Heart left ventricle (tissue), 16 donors: ENCODE data around the gene LSM2. TPM values are rescaled to one million over a fixed set of nuclear protein-coding genes. Genes with fewer than 3 reads are reported as not detected.
"Not testable (repeated sequence)": the region's sequence is repeated elsewhere in the genome, so short reads cannot be mapped to it uniquely, and the experiment has no call there.

ENCODE experiments used
- ATAC-seq, 4 donors: fragments of 200-7000 bp; cut with Tn5 transposase; one replicate each; pipeline ENCODE4 v1.9.1; 2020 to 2022; ENCODE audit warnings: moderate library complexity in 4 of 4, mild to moderate bottlenecking in 3 of 4, moderate number of reproducible peaks in 1 of 4
- DNase-seq, 5 donors: peaks; one replicate each; pipeline ENCODE4 v3.0.0-alpha.2; 2020
- H3K27ac ChIP-seq, 12 donors: fragments of 200-600 bp; sonication (generic) in 4 of 12; one replicate each; pipeline versions ENCODE4 v1.5.0 to v1.8.0; 2016 to 2022; ENCODE audit warnings: mild to moderate bottlenecking in 2 of 12
- H3K27me3 ChIP-seq, 9 donors: fragments of 200-600 bp; sonication (generic) in 2 of 9; one replicate each; pipeline versions ENCODE4 v1.5.1 to v1.8.0; 2016 to 2022; ENCODE audit warnings: mild to moderate bottlenecking in 3 of 9
- H3K36me3 ChIP-seq, 9 donors: fragments of 200-600 bp; sonication (generic) in 2 of 9; one replicate each; pipeline versions ENCODE4 v1.5.0 to v1.8.0; 2018 to 2022; ENCODE audit warnings: mild to moderate bottlenecking in 2 of 9
- H3K4me1 ChIP-seq, 12 donors: fragments of 200-600 bp; sonication (generic) in 4 of 12; one replicate each; pipeline versions ENCODE4 v1.5.0 to v1.8.0; 2016 to 2022; ENCODE audit warnings: mild to moderate bottlenecking in 3 of 12
- H3K4me3 ChIP-seq, 12 donors: fragments of 200-600 bp; sonication (generic) in 4 of 12; one replicate each; pipeline versions ENCODE4 v1.5.0 to v1.8.0; 2017 to 2022; ENCODE audit warnings: mild to moderate bottlenecking in 9 of 12, moderate library complexity in 4 of 12
- H3K9me3 ChIP-seq, 12 donors: fragments of 200-600 bp; sonication (generic) in 4 of 12; one replicate each; pipeline versions ENCODE4 v1.5.0 to v1.8.0; 2016 to 2022; ENCODE audit warnings: mild to moderate bottlenecking in 1 of 12
- POLR2A ChIP-seq, 2 donors: fragments of 450-650 bp; IDR thresholded peaks; one replicate each; pipeline ENCODE4 v1.6.1; 2017; ENCODE audit warnings: antibody characterized with exemption in 2 of 2, mild to moderate bottlenecking in 2 of 2, moderate library complexity in 2 of 2
- WGBS, 4 donors: extraction: QIAGEN DNeasy Blood & Tissue Kit in 2 of 4; methylation state at CpG; one replicate each; pipeline versions ENCODE4 v1.1.5 to v1.1.7; 2013 to 2018; 5-methylcytosine and 5-hydroxymethylcytosine counted together
- intact Hi-C, 10 donors: fragments of 100-400 bp; cut with DNase I; formaldehyde crosslinking; loops; one replicate each; pipeline versions ENCODE4 v1.11.1 to v1.14.2; 2022
- polyA plus RNA-seq, 2 donors: library from polyadenylated mRNA; stranded (reverse); fragments of 200-250 nt; gene quantifications; one replicate each; pipeline ENCODE4 v1.2.3, GENCODE V29; 2013
- total RNA-seq, 9 donors: library from RNA; depleted of rRNA in 2 of 9; stranded (reverse); fragments of >200 nt in 2 of 9; fragmentation: NEBNext Ultra II Directional in 3 of 9; extraction: Animal tissue kit (Norgen Biotek cat#: 25700) in 3 of 9; gene quantifications; one replicate each; pipeline versions ENCODE4 v1.1.0 to v1.2.4, GENCODE V29; 2016 to 2023
- TF ChIP-seq, protein P1 (sequence below), 12 donors: fragments of 200-600 bp; sonication (generic) in 4 of 12; IDR thresholded peaks; one replicate each; pipeline versions ENCODE4 v1.5.0 to v1.8.0; 2018 to 2022; ENCODE audit warnings: antibody characterized with exemption in 12 of 12, mild to moderate bottlenecking in 5 of 12
- donor health status: ischemic (EF 13 %, LVEDD 7.1; RV severe dilation, severe dysfunction).
- donor health status: healthy with polysubstance abuse.
- donor health status: DM: no; HTN: yes; CAD: no.
- donor health status: DM: no; HTN: no; CAD: no.
- donor health status: ischemic (EF 25% LVEDD 6.9; RV normal size, moderate dysfunction).
- donor health status: ischemic (EF 25% LVEDD 5.7; RV mildly dilated, moderate dysfunction).
- donor health status: healthy.
- donor health status: DM: yes; HTN: yes; CAD: no.
- donor health status: ischemic (EF 35%, LVEDD 5.7; RV mildly dilated, moderate dysfunction).
- donor health status: nonischemic (EF 11% LVEDD 7.7; RV severe dilation, severe dysfunction).
- donor health status: DM: yes; HTN: yes; CAD: no.
- donor health status: PGD.
- donor health status: ischemic (EF 29% LVEDD 5.4; RV normal size, mild dysfunction).
- donor health status: nonischemic (EF 23%, LVEDD 6.1; RV moderate dilation, normal function).

Gene LSM2
- total and polyA plus RNA-seq, 11 donors = 22.9 to 64.7 (median 26.6) TPM

GRCh38 chr6:31794866-31795615 is 11.7 kb downstream of the LSM2 start:
- H3K27ac ChIP-seq = peak overlapping the region; percentile 87 to 99 (median 96)
- peak overlapping the region; percentile 67 to 98 (median 84) for H3K4me3 ChIP-seq
- peaks cover 0 to 46% (median 24%) of the 10 kb centered on the region in 9 donors for H3K36me3 ChIP-seq
- ATAC-seq (peak in 3 of 4 donors; percentile 8 to 42 (median 32)), DNase-seq (peak in 1 of 5 donors; percentile 51)
- TF ChIP-seq, protein P1, sequence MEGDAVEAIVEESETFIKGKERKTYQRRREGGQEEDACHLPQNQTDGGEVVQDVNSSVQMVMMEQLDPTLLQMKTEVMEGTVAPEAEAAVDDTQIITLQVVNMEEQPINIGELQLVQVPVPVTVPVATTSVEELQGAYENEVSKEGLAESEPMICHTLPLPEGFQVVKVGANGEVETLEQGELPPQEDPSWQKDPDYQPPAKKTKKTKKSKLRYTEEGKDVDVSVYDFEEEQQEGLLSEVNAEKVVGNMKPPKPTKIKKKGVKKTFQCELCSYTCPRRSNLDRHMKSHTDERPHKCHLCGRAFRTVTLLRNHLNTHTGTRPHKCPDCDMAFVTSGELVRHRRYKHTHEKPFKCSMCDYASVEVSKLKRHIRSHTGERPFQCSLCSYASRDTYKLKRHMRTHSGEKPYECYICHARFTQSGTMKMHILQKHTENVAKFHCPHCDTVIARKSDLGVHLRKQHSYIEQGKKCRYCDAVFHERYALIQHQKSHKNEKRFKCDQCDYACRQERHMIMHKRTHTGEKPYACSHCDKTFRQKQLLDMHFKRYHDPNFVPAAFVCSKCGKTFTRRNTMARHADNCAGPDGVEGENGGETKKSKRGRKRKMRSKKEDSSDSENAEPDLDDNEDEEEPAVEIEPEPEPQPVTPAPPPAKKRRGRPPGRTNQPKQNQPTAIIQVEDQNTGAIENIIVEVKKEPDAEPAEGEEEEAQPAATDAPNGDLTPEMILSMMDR (IDR thresholded peaks at IDR 0.05) = no peak
- TF ChIP-seq POLR2A (IDR thresholded peaks at IDR 0.05) = no peak
- H3K4me1 ChIP-seq = peaks cover 0 to 41% (median 18%) of the 10 kb centered on the region in 12 donors
- no peaks in the 10 kb centered on the region for H3K9me3 ChIP-seq
- intact Hi-C loops = loop anchor here in 5 of 10 donors (2.0 to 10.0 kb wide), 4 partner anchors 32 to 60 kb away; partner anchors contain the start of genes CLIC1 (in 1 of the 5) and HSPA1B (in 1 of the 5)
- WGBS, 4 donors = 1 to 5% (median 3%) methylated on average over 35 to 44 of the region's 44 CpGs
- no peaks in the 10 kb centered on the region for H3K27me3 ChIP-seq

DNA sequence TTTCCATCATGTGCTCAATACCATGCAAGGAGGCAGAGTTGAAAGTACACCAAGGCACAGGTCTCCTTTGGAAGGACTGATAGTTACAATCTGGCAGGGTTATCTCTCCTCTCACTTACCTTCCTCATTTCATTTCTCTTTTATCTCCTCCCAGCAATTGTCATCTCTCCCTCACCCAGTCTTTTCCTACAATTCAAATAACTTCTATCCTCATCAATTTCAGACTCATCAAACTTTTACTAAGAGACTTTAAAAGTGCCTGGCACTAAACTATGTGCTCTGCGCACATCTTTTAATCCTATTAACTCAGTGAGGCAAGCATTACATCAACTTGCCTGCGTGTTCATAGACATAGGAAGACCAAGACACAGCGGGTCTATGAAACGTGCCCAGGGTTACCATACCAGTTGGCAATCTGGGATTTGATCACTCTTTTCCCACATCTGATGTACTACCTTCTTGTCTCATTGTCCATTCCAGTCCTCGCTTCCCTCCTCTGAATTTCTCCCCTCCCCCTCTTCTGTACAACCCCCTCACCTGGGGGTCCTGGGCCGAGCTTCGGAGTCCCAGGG is 12.4 kb downstream of the LSM2 start:
- 28 to 35% (median 31%) methylated on average over 7 of the region's 7 CpGs for WGBS, 4 donors
- ATAC-seq (no peak), DNase-seq (no peak)
- Histone ChIP-seq H3K27me3 (no peaks in the 10 kb centered on the region), H3K4me1 (peaks cover 0 to 41% (median 18%) of the 10 kb centered on the region in 12 donors), H3K27ac (peak overlapping the region; percentile 87 to 99 (median 96)), H3K9me3 (no peaks in the 10 kb centered on the region), H3K4me3 (peak overlapping the region; percentile 67 to 98 (median 84)), H3K36me3 (peaks cover 0 to 51% (median 26%) of the 10 kb centered on the region in 9 donors)
- intact Hi-C loops = loop anchor here in 5 of 10 donors (2.0 to 10.0 kb wide), 4 partner anchors 32 to 60 kb away; partner anchors contain the start of genes CLIC1 (in 1 of the 5) and HSPA1B (in 1 of the 5)
- TF ChIP-seq, protein P1 (IDR thresholded peaks at IDR 0.05) = no peak
- TF ChIP-seq POLR2A (IDR thresholded peaks at IDR 0.05) = no peak

DNA sequence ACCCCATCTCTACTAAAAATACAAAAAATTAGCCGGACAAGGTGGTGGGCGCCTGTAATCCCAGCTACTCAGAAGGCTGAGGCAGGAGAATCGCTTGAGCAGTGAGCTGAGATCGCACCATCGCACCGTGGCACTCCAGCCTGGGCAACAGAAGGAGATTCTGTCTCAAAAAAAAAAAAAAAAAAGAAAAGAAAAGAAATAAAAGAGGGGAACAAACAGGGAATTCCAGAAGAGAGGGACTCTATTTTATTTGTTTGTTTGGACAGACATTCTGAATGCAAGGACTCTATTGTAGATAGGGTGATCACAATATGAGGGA is 12.9 kb downstream of the LSM2 start:
- peak overlapping the region in 1 of 12 donors; percentile 97 for H3K4me3 ChIP-seq
- H3K4me1 ChIP-seq = peaks cover 0 to 41% (median 18%) of the 10 kb centered on the region in 12 donors
- H3K36me3 ChIP-seq = peaks cover 0 to 55% (median 29%) of the 10 kb centered on the region in 9 donors
- DNase-seq, H3K27me3 ChIP-seq, ATAC-seq, H3K9me3 ChIP-seq: not testable (repeated sequence)
- H3K27ac ChIP-seq = peak overlapping the region in 2 of 12 donors; percentile 94 to 98
- intact Hi-C loops = loop anchor here in 5 of 10 donors (2.0 to 10.0 kb wide), 4 partner anchors 33 to 59 kb away; partner anchors contain the start of genes CLIC1 (in 1 of the 5) and HSPA1B (in 1 of the 5)
- WGBS, 4 donors = 86 to 94% (median 91%) methylated on average over 6 of the region's 6 CpGs

GRCh38 chr6:31792761-31793171 is 14.0 kb downstream of the LSM2 start:
- Histone ChIP-seq H3K9me3 (no peaks in the 10 kb centered on the region), H3K27me3 (no peaks in the 10 kb centered on the region), H3K4me1 (peaks cover 0 to 38% (median 18%) of the 10 kb centered on the region in 12 donors), H3K4me3 (no peak overlapping the region), H3K36me3 (peaks cover 0 to 56% (median 29%) of the 10 kb centered on the region in 9 donors), H3K27ac (no peak overlapping the region)
- intact Hi-C loops = loop anchor here in 2 of 10 donors (5.0 to 10.0 kb wide), 2 partner anchors 40 to 58 kb away; partner anchors contain the start of gene CLIC1 (in 1 of the 2)
- no peak for TF ChIP-seq POLR2A (IDR thresholded peaks at IDR 0.05)
- TF ChIP-seq, protein P1 (IDR thresholded peaks at IDR 0.05) = no peak
- no peak for ATAC-seq
- WGBS, 4 donors = 89 to 96% (median 91%) methylated on average over 11 to 12 of the region's 12 CpGs
- no peak for DNase-seq
